ENCODE results near the gene KCNH4. TPM values are rescaled to one million over a fixed set of nuclear protein-coding genes. Genes with fewer than 3 reads are reported as not detected.

The KCNH4 gene
- total and polyA plus RNA-seq, 2 of the 13 experiments (the other 11 are each of a cell fraction or from before 2014, with no cell fraction given), result 0.01 to 0.09 TPM

DNA sequence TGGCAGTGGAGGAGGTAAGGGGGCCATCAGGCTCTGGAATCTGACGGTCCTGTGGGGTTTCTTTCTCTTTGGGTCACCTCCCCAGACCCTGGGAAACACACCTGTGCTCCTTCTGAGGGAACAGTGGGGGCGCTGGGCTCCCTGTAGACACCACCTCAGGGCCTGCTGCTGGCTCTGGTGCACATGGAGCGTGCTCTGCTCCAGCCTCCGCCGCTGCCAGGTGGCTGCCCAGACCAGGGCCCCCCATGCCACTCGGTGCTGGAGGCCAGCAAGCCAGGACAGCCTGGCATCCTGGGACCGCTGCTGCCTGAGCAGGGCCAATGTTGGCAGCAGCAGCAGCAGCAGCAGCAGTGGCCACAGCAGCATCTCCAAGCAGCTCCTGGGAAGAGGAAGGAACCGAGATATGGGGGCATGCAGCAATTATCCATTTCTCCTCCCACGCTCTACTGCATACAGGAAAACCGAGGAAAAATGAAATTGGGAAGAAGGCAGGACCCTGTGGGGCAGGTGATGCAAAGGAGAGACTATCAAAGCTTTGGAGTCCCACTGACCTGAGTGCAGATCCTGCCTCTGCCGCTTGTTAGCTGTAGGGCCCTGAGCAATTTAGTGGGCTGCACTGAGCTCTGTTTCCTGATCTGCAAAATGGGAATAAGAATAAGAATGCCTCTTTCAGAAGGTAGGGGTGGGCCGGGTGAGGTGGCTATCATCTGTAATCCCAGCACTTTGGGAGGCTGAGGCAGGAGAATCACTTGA, 12.4 kb upstream of the KCNH4 start (continued):
- TF ChIP-seq, protein P1, sequence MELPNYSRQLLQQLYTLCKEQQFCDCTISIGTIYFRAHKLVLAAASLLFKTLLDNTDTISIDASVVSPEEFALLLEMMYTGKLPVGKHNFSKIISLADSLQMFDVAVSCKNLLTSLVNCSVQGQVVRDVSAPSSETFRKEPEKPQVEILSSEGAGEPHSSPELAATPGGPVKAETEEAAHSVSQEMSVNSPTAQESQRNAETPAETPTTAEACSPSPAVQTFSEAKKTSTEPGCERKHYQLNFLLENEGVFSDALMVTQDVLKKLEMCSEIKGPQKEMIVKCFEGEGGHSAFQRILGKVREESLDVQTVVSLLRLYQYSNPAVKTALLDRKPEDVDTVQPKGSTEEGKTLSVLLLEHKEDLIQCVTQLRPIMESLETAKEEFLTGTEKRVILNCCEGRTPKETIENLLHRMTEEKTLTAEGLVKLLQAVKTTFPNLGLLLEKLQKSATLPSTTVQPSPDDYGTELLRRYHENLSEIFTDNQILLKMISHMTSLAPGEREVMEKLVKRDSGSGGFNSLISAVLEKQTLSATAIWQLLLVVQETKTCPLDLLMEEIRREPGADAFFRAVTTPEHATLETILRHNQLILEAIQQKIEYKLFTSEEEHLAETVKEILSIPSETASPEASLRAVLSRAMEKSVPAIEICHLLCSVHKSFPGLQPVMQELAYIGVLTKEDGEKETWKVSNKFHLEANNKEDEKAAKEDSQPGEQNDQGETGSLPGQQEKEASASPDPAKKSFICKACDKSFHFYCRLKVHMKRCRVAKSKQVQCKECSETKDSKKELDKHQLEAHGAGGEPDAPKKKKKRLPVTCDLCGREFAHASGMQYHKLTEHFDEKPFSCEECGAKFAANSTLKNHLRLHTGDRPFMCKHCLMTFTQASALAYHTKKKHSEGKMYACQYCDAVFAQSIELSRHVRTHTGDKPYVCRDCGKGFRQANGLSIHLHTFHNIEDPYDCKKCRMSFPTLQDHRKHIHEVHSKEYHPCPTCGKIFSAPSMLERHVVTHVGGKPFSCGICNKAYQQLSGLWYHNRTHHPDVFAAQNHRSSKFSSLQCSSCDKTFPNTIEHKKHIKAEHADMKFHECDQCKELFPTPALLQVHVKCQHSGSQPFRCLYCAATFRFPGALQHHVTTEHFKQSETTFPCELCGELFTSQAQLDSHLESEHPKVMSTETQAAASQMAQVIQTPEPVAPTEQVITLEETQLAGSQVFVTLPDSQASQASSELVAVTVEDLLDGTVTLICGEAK (IDR thresholded peaks at IDR 0.05), result no peak
- TF ChIP-seq, protein P1 (CRISPR knock-in tag; IDR thresholded peaks at IDR 0.05), result peak; percentile 33; the same call in 1 of the 2 replicates
- TF ChIP-seq, protein P2, sequence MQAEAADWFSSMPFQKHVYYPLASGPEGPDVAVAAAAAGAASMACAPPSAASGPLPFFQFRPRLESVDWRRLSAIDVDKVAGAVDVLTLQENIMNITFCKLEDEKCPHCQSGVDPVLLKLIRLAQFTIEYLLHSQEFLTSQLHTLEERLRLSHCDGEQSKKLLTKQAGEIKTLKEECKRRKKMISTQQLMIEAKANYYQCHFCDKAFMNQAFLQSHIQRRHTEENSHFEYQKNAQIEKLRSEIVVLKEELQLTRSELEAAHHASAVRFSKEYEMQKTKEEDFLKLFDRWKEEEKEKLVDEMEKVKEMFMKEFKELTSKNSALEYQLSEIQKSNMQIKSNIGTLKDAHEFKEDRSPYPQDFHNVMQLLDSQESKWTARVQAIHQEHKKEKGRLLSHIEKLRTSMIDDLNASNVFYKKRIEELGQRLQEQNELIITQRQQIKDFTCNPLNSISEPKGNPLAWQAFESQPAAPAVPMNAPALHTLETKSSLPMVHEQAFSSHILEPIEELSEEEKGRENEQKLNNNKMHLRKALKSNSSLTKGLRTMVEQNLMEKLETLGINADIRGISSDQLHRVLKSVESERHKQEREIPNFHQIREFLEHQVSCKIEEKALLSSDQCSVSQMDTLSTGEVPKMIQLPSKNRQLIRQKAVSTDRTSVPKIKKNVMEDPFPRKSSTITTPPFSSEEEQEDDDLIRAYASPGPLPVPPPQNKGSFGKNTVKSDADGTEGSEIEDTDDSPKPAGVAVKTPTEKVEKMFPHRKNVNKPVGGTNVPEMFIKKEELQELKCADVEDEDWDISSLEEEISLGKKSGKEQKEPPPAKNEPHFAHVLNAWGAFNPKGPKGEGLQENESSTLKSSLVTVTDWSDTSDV (CRISPR knock-in tag; IDR thresholded peaks at IDR 0.05), result 0 out of 2 replicates have a peak, but pooled peaks have one; percentile 73
- TF ChIP-seq STAG1 (CRISPR knock-in tag; IDR thresholded peaks at IDR 0.05) (no peak), ZFYVE20 (CRISPR knock-in tag; IDR thresholded peaks at IDR 0.05; ENCODE audit: borderline replicate concordance, low read depth) (no peak), ZNF629 (CRISPR knock-in tag; conservative IDR thresholded peaks at IDR 0.05) (peak; percentile 73), TOPORS (CRISPR knock-in tag; IDR thresholded peaks at IDR 0.05) (peak; percentile 19; the same call in 1 of the 2 replicates), ZNF891 (CRISPR knock-in tag; IDR thresholded peaks at IDR 0.05) (peak; percentile 80)

Data from HepG2 (cell line).